COLO668 (cell line): ENCODE results near the gene MLLT1.

Experiments used
- DNase-seq: peaks from one replicate; lab custom pipeline; 2025; ENCODE audit not compliant: unreplicated experiment; lab: John Stamatoyannopoulos, UW

MLLT1 gene

DNA sequence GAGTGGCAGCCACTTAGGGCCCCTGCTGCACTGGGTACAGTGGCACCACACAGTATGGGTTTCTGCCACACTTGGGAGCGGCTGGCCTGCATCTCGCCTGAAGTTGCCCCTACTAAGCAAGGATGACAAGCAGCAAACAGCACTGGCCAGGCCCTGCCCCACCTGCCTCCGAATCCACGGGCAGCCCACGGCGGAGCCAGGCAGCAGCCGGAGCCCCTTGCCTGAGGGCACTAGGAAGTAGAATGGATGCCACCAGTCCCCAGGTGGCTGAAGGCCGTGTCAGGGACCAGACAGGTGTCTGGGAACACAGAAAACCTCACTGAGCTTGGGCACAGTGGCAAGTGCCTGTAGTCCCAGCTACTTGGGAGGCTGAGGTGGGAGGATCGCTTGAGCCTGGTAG lies 19.4 kb downstream of the MLLT1 start:
- DNase-seq = no peak

DNA sequence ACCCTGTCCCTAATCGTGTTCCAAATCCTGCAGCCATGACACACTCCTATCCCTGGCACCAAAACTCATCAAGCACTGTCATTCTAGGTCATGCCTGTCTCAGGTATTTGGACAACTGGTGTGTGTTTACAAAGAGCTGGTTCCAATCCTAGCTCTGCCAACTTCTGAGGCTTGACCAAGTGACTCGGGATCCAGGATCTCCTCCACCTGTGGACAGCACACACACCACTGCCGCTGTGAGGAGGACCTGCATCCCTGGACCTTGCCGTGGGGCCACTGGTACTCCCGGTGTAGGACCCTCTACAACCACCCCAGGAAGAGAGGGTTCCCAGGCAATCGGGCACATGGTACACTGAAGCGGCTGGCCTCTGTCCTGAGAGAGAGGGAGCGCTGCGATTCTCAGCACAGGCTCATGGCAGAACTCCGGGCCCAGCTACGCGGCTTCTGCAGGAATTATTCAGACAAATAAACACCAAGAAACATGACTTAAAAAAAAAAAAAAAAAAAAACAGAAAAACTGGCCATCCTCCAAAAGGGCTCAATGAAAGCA lies 20.4 kb downstream of the MLLT1 start:
- DNase-seq = no peak

DNA sequence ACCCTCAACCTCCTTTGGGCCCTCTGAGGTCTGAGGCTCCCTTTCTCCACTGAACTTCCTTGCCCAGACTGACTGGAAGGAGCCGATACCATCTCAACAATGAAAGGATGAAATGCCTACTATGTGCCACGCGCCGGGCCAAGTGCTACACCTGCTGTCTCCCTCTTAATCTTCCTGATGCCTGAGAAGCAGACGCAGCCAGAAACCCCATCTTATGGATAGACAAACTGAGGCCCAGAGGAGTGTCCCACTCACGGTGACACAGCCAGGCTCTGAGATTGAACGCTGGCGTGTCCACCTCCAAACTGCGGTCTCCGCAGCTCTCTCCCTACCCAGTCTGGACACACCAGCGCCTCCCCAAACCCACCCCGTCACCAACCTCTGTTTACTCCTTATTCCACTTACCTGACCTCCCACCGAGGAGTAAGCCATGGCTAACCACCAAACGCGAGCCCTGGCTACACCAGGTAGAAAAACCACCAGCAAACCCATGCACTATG lies 20.9 kb downstream of the MLLT1 start:
- no peak for DNase-seq

GRCh38 chr19:6253954-6254733 lies 25.6 kb downstream of the MLLT1 start:
- DNase-seq = no peak

GRCh38 chr19:6252066-6252465 lies 27.7 kb downstream of the MLLT1 start:
- DNase-seq = no peak

- no peak for DNase-seq
These were observed 28.9 kb downstream of the MLLT1 start for GRCh38 chr19:6250909-6251308.

DNA sequence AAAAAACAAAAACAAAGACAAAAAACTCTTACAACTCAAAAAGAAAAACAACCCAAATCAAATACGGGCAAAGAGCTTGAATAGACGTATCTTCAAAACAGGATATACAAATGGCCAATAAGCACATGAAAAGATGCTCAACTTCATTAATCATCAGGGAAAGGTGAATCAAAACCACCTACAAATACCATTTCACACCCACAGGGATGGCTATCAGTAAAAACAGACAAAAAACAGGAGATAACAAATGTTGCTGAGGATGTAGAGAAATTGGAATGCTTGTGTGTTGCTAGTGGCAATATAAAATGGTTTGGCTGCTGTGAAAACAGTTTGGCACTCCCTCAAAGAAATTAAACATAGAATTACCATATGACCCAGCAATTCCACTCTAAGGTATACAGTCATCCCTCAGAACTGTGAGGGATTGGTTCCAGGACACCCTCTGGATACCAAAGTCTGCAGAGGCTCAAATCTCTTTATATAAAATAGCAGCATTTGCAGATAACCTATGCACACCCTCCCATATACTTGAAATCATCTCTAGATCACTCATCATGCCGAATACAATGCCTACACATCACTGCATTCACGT lies 29.7 kb downstream of the MLLT1 start:
- no peak for DNase-seq

GRCh38 chr19:6249296-6249695 lies 30.5 kb downstream of the MLLT1 start:
- DNase-seq = no peak

DNA sequence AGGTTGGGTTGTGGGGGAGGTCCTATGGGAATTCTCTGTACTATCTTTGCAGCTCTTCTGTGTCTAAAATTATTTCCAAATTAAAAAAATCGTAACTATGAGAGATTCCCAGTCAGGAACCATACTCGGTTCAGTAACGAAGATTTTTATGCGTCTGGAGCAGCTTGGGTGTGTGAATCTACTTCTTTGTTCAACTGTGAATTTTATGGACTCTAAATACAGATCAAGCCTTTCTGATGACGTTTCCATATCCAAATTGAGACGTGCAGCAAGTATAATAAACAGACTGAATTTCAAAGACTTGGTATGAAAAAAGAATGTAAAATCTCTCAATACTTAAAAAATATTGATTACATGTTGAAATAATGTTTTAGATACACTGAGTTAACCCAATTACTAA lies 30.9 kb downstream of the MLLT1 start:
- no peak for DNase-seq

DNA sequence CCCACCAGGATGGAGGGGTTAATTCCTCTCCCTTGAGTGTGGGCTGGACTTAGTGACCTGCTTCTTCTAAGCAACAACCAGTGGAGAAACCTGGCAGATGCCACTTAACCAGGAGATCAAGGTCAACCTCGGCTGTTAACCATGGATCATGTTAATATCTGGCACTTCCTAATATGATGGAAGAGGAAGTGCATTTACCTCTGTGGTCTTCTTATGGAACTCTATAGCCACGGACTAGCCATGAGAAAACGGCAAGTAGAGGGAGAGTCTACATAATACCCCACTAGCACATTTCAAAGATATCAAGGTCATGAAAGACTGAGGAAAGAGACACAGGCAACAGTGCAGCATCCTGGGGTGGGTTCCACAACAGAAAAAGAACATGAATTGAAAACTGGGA lies 31.4 kb downstream of the MLLT1 start:
- DNase-seq = no peak

GRCh38 chr19:6247007-6247288 lies 32.8 kb downstream of the MLLT1 start:
- DNase-seq = no peak

DNA sequence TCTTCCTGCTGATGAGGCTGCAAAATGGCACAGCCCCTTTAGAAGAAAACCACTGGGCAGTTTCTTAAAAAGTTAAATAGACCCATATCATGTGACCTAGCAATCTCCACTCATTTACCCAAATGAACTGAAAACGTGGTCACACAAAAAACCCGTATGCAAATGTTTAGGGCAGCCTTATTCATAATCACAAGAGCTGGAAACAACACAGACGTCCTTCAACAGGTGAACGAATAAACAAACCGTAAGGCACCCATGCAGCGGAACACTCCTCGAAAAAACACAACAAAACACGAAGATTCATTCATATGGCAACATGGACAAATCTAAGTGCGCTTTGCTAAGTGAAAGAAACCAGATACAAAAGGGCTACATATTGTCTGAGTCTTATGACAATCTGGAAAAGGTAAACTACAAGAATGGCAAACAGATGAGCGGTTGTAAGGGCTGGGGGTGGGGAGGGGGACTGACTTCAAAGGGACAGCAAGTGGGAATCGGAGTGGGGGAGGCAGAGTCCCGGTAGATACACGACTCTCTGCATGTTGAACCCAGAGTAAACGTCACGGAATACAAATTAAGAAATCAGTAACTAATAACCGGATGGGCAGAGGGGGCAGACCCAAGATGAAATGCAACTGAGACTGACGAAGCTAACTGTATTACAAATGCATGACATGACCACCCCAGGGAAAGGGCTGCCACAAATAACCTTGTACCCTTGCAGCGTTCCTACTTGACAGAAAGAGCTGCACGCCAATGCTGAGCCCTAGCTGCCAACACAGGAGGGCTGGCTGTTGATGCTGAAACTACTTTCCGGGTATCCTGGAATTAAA lies 33.4 kb downstream of the MLLT1 start:
- DNase-seq = no peak

- DNase-seq = no peak
These were observed 37.1 kb downstream of the MLLT1 start for GRCh38 chr19:6242677-6243076.

DNA sequence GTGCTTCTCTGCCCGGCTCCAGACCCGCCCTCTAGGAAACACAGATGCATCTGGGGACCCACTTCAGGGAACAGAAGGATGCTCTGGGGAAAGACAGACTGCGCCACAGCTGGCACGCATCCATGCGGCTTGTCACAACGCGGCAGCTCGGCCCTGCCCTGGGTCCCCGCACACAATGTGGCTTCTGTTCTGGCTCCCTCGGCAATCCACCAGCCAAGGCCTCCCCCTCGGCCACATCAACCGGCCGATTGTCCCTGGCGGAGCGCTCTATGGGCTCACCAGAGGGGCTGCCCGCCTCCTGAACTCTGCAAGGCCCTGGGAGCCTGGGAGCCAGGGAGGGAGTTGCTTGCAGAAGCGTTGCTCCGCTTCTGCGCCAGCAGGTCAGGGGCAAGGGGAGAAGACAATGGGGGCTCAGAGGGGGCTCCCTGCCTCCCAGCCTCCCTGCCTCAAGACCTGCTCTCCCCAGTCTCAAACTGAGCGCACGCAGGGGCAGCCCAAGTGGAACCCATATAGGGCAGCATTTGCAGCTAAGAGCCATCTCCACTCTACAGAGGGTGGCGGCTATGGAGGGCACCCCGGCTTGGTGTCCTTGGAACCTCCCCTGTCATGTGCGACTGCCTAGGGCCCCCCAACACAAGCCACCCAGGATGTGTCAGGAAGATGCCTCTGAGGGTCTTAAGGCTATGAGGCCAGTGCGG lies 37.9 kb downstream of the MLLT1 start:
- no peak for DNase-seq

DNA sequence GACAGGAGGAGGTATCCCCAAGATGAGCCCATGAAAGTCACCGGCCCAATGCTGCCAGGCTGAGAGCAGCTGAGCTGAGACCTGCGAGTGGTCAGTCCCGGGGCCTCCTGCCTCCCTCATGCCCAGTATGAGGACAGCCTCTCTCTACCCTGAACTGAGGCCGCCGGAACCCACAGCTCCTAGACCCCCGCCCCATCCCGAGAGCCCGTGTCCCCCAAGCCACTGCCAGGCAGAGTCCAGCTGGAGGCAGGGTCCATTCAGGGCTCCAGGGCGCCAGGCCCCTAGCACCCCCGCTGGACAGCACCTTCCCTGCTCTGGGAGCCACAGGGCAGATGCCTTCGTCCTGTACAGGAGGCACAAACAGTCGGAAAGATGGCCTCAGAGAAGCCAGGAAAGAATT lies 38.7 kb downstream of the MLLT1 start:
- no peak for DNase-seq

GRCh38 chr19:6239871-6240676 lies 39.7 kb downstream of the MLLT1 start:
- DNase-seq = no peak

GRCh38 chr19:6239401-6239844 lies 40.4 kb downstream of the MLLT1 start:
- DNase-seq = no peak

GRCh38 chr19:6238643-6239281 lies 41.0 kb downstream of the MLLT1 start:
- DNase-seq = peak; percentile 14

- no peak for DNase-seq
These were observed 41.5 kb downstream of the MLLT1 start for GRCh38 chr19:6238256-6238642.
